ENCODE measurements around the gene PHACTR3.

Gene PHACTR3

GRCh38 chr20:59623133-59623532 is 18.8 kb downstream of the PHACTR3 start:
- DNase-seq, result no peak

GRCh38 chr20:59623583-59623982 is 19.2 kb downstream of the PHACTR3 start:
- no peak for DNase-seq

GRCh38 chr20:59624401-59624800 is 20.1 kb downstream of the PHACTR3 start:
- no peak for DNase-seq

- DNase-seq, result no peak
These were observed 21.0 kb downstream of the PHACTR3 start for GRCh38 chr20:59625214-59625922.

GRCh38 chr20:59627298-59627697 is 23.0 kb downstream of the PHACTR3 start:
- DNase-seq, result no peak

- DNase-seq, result no peak
These were observed 23.8 kb downstream of the PHACTR3 start for GRCh38 chr20:59628171-59628570.

GRCh38 chr20:59629141-59630045 is 25.1 kb downstream of the PHACTR3 start:
- no peak for DNase-seq

- no peak for DNase-seq
These were observed 26.2 kb downstream of the PHACTR3 start for GRCh38 chr20:59630526-59630925.

GRCh38 chr20:59631751-59632540 is 27.6 kb downstream of the PHACTR3 start:
- no peak for DNase-seq

- no peak for DNase-seq
These were observed 28.3 kb downstream of the PHACTR3 start for GRCh38 chr20:59632541-59633113.

- DNase-seq, result no peak
These were observed 29.4 kb downstream of the PHACTR3 start for GRCh38 chr20:59633656-59634251.

- no peak for DNase-seq
These were observed 30.2 kb downstream of the PHACTR3 start for GRCh38 chr20:59634435-59635005.

GRCh38 chr20:59636766-59637370 is 32.5 kb downstream of the PHACTR3 start:
- no peak for DNase-seq

GRCh38 chr20:59640267-59640666 is 35.9 kb downstream of the PHACTR3 start:
- DNase-seq, result no peak

GRCh38 chr20:59643615-59644061 is 39.3 kb downstream of the PHACTR3 start:
- DNase-seq, result no peak

GRCh38 chr20:59644371-59644939 is 40.1 kb downstream of the PHACTR3 start:
- no peak for DNase-seq

GRCh38 chr20:59645271-59645670 is 40.9 kb downstream of the PHACTR3 start:
- DNase-seq, result no peak

GRCh38 chr20:59645761-59646171 is 41.4 kb downstream of the PHACTR3 start:
- no peak for DNase-seq

- DNase-seq, result no peak
These were observed 42.1 kb downstream of the PHACTR3 start for GRCh38 chr20:59646487-59646886.

- no peak for DNase-seq
These were observed 42.9 kb downstream of the PHACTR3 start for GRCh38 chr20:59647271-59647670.

- no peak for DNase-seq
These were observed 44.2 kb downstream of the PHACTR3 start for GRCh38 chr20:59648466-59649070.

Data from CD4-positive, alpha-beta T cell treated with Interleukin-4 for 4 hours (primary cell).